ENCODE results near the gene DARS1. TPM values are rescaled to one million over a fixed set of nuclear protein-coding genes. Genes with fewer than 3 reads are reported as not detected.

DARS1 gene
- total and polyA plus RNA-seq, 2 of the 13 experiments (the other 11 are each of a cell fraction or from before 2014, with no cell fraction given): 149 to 230 TPM

- peak; percentile 98 for TF ChIP-seq IRF9 (CRISPR knock-in tag; IDR thresholded peaks at IDR 0.05; ENCODE audit: borderline replicate concordance)
- peak; percentile 100 for TF ChIP-seq ZNF263 (CRISPR knock-in tag; IDR thresholded peaks at IDR 0.05)
- 0 out of 2 replicates have a peak, but pooled peaks have one; percentile 62 for TF ChIP-seq AFF4 (CRISPR knock-in tag; IDR thresholded peaks at IDR 0.05)
- TF ChIP-seq MTA3 (CRISPR knock-in tag; IDR thresholded peaks at IDR 0.05): no peak
- TF ChIP-seq ZNF558 (CRISPR knock-in tag; IDR thresholded peaks at IDR 0.05; ENCODE audit: borderline replicate concordance): no peak; the same call in 1 of the 2 replicates
- peak; percentile 96 for TF ChIP-seq IRX3 (CRISPR knock-in tag; IDR thresholded peaks at IDR 0.05; ENCODE audit: borderline replicate concordance, low read depth)
- peak; percentile 28 for TF ChIP-seq FOSL2 (CRISPR knock-in tag; IDR thresholded peaks at IDR 0.05)
- no peak; the same call in 1 of the 2 replicates for TF ChIP-seq SMYD3 (CRISPR knock-in tag; IDR thresholded peaks at IDR 0.05)
- TF ChIP-seq ETV6 (CRISPR knock-in tag; conservative IDR thresholded peaks at IDR 0.05): 0 out of 2 replicates have a peak, but pooled peaks have one; percentile 25
- TF ChIP-seq ZNF75D (CRISPR knock-in tag; IDR thresholded peaks at IDR 0.05; ENCODE audit: borderline replicate concordance): peak; percentile 96; the same call in 1 of the 2 replicates
- TF ChIP-seq RXRB (CRISPR knock-in tag; IDR thresholded peaks at IDR 0.05; ENCODE audit: borderline replicate concordance): peak; percentile 63
- TF ChIP-seq, protein P1, sequence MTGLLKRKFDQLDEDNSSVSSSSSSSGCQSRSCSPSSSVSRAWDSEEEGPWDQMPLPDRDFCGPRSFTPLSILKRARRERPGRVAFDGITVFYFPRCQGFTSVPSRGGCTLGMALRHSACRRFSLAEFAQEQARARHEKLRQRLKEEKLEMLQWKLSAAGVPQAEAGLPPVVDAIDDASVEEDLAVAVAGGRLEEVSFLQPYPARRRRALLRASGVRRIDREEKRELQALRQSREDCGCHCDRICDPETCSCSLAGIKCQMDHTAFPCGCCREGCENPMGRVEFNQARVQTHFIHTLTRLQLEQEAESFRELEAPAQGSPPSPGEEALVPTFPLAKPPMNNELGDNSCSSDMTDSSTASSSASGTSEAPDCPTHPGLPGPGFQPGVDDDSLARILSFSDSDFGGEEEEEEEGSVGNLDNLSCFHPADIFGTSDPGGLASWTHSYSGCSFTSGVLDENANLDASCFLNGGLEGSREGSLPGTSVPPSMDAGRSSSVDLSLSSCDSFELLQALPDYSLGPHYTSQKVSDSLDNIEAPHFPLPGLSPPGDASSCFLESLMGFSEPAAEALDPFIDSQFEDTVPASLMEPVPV (CRISPR knock-in tag; IDR thresholded peaks at IDR 0.05): no peak; the same call in none of the 2 replicates
- peak; percentile 69 for TF ChIP-seq CREM (IDR thresholded peaks at IDR 0.05)
- no peak for TF ChIP-seq CREM (CRISPR knock-in tag; IDR thresholded peaks at IDR 0.05)
- peak; percentile 75; the same call in 1 of the 2 replicates for TF ChIP-seq SSRP1 (CRISPR knock-in tag; IDR thresholded peaks at IDR 0.05)
- no peak for TF ChIP-seq NFIB (CRISPR knock-in tag; IDR thresholded peaks at IDR 0.05; ENCODE audit: borderline replicate concordance)
- TF ChIP-seq, protein P2, sequence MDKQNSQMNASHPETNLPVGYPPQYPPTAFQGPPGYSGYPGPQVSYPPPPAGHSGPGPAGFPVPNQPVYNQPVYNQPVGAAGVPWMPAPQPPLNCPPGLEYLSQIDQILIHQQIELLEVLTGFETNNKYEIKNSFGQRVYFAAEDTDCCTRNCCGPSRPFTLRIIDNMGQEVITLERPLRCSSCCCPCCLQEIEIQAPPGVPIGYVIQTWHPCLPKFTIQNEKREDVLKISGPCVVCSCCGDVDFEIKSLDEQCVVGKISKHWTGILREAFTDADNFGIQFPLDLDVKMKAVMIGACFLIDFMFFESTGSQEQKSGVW (CRISPR knock-in tag; IDR thresholded peaks at IDR 0.05; ENCODE audit: borderline replicate concordance): 0 out of 2 replicates have a peak, but pooled peaks have one; percentile 28
- peak; percentile 75; the same call in 1 of the 2 replicates for TF ChIP-seq TMF1 (CRISPR knock-in tag; IDR thresholded peaks at IDR 0.05; ENCODE audit: low read depth)
- peak; percentile 17 for TF ChIP-seq TBL1XR1 (IDR thresholded peaks at IDR 0.05; ENCODE audit: borderline replicate concordance, low read length, partially characterized antibody)
- peak; percentile 69; the same call in 1 of the 2 replicates for TF ChIP-seq ZNF598 (CRISPR knock-in tag; IDR thresholded peaks at IDR 0.05; ENCODE audit: borderline replicate concordance)
Observed at GRCh38 chr2:135985018-135985825, at the start of gene DARS1 (continued).
